ENCODE measurements around the gene P2RY13. TPM values are rescaled to one million over a fixed set of nuclear protein-coding genes. Genes with fewer than 3 reads are reported as not detected.

Gene P2RY13
- total RNA-seq, 2 experiments from 2014 or later: not detected

GRCh38 chr3:151345859-151346258, 16.5 kb upstream of the P2RY13 start:
- ChIA-PET POLR2A (interaction anchor here (0.7 to 1.0 kb wide), 3 partner anchors 13 to 258 kb away, joined by 3 to 5 read pairs (median 3); no protein-coding TSS in a partner anchor), CTCF (ENCODE audit: unreplicated experiment) (no interaction called here)
- Histone ChIP-seq H4K20me1 (ENCODE audit: insufficient read depth, low read length) (no peaks in the 10 kb centered on the region), H3K27ac (ENCODE audit: low read depth, low read length, poor library complexity, severe bottlenecking) (no peak overlapping the region), H3K79me2 (ENCODE audit: insufficient read depth, low read depth, low read length) (no peaks in the 10 kb centered on the region), H3K9me2 (ENCODE audit: insufficient read depth, low read length) (no peaks in the 10 kb centered on the region), H3K4me1 (ENCODE audit: insufficient read depth, low read length, poor library complexity, severe bottlenecking) (no peaks in the 10 kb centered on the region), H3K9me3 (ENCODE audit: low read length) (no peaks in the 10 kb centered on the region), H3K4me2 (ENCODE audit: low read length) (no peak overlapping the region), H3K4me3 (ENCODE audit: low read depth, low read length, poor library complexity, severe bottlenecking) (no peak overlapping the region), H3K36me3 (ENCODE audit: insufficient read depth, low read length) (no peaks in the 10 kb centered on the region), H2AFZ (ENCODE audit: low read length) (no peak overlapping the region)
- intact Hi-C loops (cut with micrococcal nuclease; ENCODE audit: unreplicated experiment): no loop called here
- no peak for TF ChIP-seq EZH2phosphoT487 (IDR thresholded peaks at IDR 0.05; ENCODE audit: borderline replicate concordance, low read depth, low read length)
- DNase-seq (ENCODE audit: low spot score): no peak
- no TSS peak for BruUV-seq (replicated peaks)

GRCh38 chr3:151331696-151332095, 2.3 kb upstream of the P2RY13 start:
- intact Hi-C loops (cut with micrococcal nuclease; ENCODE audit: unreplicated experiment): no loop called here
- TF ChIP-seq CTCF (conservative IDR thresholded peaks at IDR 0.05; ENCODE audit: low read length): no peak
- TF ChIP-seq EZH2phosphoT487 (IDR thresholded peaks at IDR 0.05; ENCODE audit: borderline replicate concordance, low read depth, low read length): no peak
- Histone ChIP-seq H3K9me3 (ENCODE audit: low read length) (no peaks in the 10 kb centered on the region), H3K9me2 (ENCODE audit: insufficient read depth, low read length) (no peaks in the 10 kb centered on the region), H3K27ac (ENCODE audit: low read depth, low read length, poor library complexity, severe bottlenecking) (no peak overlapping the region), H4K20me1 (ENCODE audit: insufficient read depth, low read length) (no peaks in the 10 kb centered on the region), H2AFZ (ENCODE audit: low read length) (no peak overlapping the region), H3K4me2 (ENCODE audit: low read length) (no peak overlapping the region), H3K4me3 (ENCODE audit: low read depth, low read length, poor library complexity, severe bottlenecking) (no peak overlapping the region), H3K36me3 (ENCODE audit: insufficient read depth, low read length) (no peaks in the 10 kb centered on the region), H3K4me1 (ENCODE audit: insufficient read depth, low read length, poor library complexity, severe bottlenecking) (no peaks in the 10 kb centered on the region), H3K79me2 (ENCODE audit: insufficient read depth, low read depth, low read length) (no peaks in the 10 kb centered on the region)
- ChIA-PET POLR2A (no interaction called here), CTCF (ENCODE audit: unreplicated experiment) (no interaction called here)
- no peak for DNase-seq (ENCODE audit: low spot score)
- no TSS peak for BruUV-seq (replicated peaks)

GRCh38 chr3:151330899-151331298, 1.6 kb upstream of the P2RY13 start:
- Histone ChIP-seq H3K4me1 (ENCODE audit: insufficient read depth, low read length, poor library complexity, severe bottlenecking) (no peaks in the 10 kb centered on the region), H3K36me3 (ENCODE audit: insufficient read depth, low read length) (no peaks in the 10 kb centered on the region), H3K4me3 (ENCODE audit: low read depth, low read length, poor library complexity, severe bottlenecking) (no peak overlapping the region), H3K9me2 (ENCODE audit: insufficient read depth, low read length) (no peaks in the 10 kb centered on the region), H4K20me1 (ENCODE audit: insufficient read depth, low read length) (no peaks in the 10 kb centered on the region), H2AFZ (ENCODE audit: low read length) (no peak overlapping the region), H3K27ac (ENCODE audit: low read depth, low read length, poor library complexity, severe bottlenecking) (no peak overlapping the region), H3K79me2 (ENCODE audit: insufficient read depth, low read depth, low read length) (no peaks in the 10 kb centered on the region), H3K4me2 (ENCODE audit: low read length) (no peak overlapping the region), H3K9me3 (ENCODE audit: low read length) (no peaks in the 10 kb centered on the region)
- TF ChIP-seq EZH2phosphoT487 (IDR thresholded peaks at IDR 0.05; ENCODE audit: borderline replicate concordance, low read depth, low read length) (no peak), CTCF (conservative IDR thresholded peaks at IDR 0.05; ENCODE audit: low read length) (no peak)
- no TSS peak for BruUV-seq (replicated peaks)
- ChIA-PET CTCF (ENCODE audit: unreplicated experiment) (no interaction called here), POLR2A (no interaction called here)
- intact Hi-C loops (cut with micrococcal nuclease; ENCODE audit: unreplicated experiment): no loop called here
- DNase-seq (ENCODE audit: low spot score): no peak
